ENCODE results near the gene MACROD2.

DNA sequence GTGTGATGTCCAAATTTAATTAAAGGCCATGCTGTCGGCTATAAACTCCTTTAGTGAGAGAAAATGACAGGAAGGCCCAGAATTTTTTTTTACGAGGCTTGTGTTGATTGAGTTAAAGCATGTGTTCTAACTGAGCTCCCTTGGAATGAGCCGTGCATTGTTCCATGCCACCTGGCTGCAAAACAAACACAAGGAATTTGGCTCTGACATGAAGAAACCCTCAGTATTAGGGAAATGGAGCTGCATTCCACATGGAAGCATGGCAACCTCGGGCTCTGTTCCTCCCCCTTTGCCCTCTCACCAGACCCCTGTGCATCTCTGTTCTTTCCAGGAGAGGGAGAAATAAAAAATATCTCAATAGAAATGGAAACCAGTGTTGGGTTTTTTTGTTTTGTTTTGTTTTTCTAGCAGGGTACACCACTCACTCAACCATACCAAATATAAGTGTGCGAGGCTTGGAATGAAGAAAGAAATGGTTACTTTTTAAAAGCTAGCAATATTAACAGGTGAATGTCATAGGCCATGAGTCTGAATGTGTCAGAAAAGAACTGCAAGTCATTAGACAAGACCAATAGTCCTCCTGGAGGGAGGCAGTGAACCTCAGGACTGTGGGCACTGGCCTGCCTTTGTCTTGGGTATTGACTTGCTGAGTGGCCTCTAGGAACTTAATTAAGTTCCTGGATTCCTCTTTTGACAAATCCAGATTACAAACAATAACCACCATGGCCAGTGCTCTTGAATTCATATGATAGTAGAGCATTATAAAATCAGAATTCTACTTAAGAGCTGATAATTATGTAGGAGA lies 1642.8 kb downstream of the MACROD2 start:
- TF ChIP-seq EZH2 (IDR thresholded peaks at IDR 0.05; ENCODE audit: borderline replicate concordance, low read depth, low read length, poor library complexity, severe bottlenecking) = no peak
- TF ChIP-seq, protein P1, sequence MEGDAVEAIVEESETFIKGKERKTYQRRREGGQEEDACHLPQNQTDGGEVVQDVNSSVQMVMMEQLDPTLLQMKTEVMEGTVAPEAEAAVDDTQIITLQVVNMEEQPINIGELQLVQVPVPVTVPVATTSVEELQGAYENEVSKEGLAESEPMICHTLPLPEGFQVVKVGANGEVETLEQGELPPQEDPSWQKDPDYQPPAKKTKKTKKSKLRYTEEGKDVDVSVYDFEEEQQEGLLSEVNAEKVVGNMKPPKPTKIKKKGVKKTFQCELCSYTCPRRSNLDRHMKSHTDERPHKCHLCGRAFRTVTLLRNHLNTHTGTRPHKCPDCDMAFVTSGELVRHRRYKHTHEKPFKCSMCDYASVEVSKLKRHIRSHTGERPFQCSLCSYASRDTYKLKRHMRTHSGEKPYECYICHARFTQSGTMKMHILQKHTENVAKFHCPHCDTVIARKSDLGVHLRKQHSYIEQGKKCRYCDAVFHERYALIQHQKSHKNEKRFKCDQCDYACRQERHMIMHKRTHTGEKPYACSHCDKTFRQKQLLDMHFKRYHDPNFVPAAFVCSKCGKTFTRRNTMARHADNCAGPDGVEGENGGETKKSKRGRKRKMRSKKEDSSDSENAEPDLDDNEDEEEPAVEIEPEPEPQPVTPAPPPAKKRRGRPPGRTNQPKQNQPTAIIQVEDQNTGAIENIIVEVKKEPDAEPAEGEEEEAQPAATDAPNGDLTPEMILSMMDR (conservative IDR thresholded peaks at IDR 0.05; ENCODE audit: low read depth, low read length) = no peak
